Measurements from ENCODE around the gene ARRDC2.

Gene ARRDC2

GRCh38 chr19:17967257-17968051 is 40.5 kb upstream of the ARRDC2 start:
- no peak overlapping the region for H3K4me3 ChIP-seq (ENCODE audit: low read depth, low read length)
- TF ChIP-seq POLR2A (IDR thresholded peaks at IDR 0.05; ENCODE audit: extremely low read depth, insufficient read length) (no peak), CTCF (IDR thresholded peaks at IDR 0.05; ENCODE audit: low read depth, low read length) (no peak), MYC (IDR thresholded peaks at IDR 0.05; ENCODE audit: low read depth, low read length) (no peak)
- TF ChIP-seq, protein P1, sequence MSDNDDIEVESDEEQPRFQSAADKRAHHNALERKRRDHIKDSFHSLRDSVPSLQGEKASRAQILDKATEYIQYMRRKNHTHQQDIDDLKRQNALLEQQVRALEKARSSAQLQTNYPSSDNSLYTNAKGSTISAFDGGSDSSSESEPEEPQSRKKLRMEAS (IDR thresholded peaks at IDR 0.05; ENCODE audit: low read depth, low read length), result no peak
- DNase-seq (ENCODE audit: low read depth), result no peak

DNA sequence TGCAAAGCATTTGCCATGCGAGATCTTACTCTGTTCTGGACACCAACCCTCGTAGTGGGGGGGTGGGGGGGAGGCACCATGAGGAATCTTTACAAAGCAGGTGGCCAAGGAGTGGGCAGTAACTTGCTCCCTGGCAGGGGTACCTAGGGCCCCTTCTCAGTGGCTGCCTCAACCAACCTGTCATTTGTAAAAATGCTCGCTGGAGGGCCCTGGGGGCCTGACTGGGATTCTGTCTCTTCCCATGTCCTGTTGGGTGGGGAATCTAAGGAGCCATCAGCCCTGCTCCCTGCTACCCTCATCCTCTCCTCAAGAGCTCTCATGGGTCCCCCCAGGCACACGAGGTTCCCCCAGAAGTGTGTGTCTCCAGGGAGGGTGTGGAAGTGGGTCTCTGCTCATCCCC is 39.6 kb upstream of the ARRDC2 start:
- TF ChIP-seq MYC (IDR thresholded peaks at IDR 0.05; ENCODE audit: low read depth, low read length) (no peak), CTCF (IDR thresholded peaks at IDR 0.05; ENCODE audit: low read depth, low read length) (no peak), POLR2A (IDR thresholded peaks at IDR 0.05; ENCODE audit: extremely low read depth, insufficient read length) (no peak)
- TF ChIP-seq, protein P1 (IDR thresholded peaks at IDR 0.05; ENCODE audit: low read depth, low read length), result no peak
- no peak overlapping the region for H3K4me3 ChIP-seq (ENCODE audit: low read depth, low read length)
- DNase-seq (ENCODE audit: low read depth), result no peak

GRCh38 chr19:17969096-17969792 is 38.7 kb upstream of the ARRDC2 start:
- H3K4me3 ChIP-seq (ENCODE audit: low read depth, low read length), result no peak overlapping the region
- TF ChIP-seq, protein P1 (IDR thresholded peaks at IDR 0.05; ENCODE audit: low read depth, low read length), result no peak
- TF ChIP-seq CTCF (IDR thresholded peaks at IDR 0.05; ENCODE audit: low read depth, low read length) (no peak), POLR2A (IDR thresholded peaks at IDR 0.05; ENCODE audit: extremely low read depth, insufficient read length) (no peak), MYC (IDR thresholded peaks at IDR 0.05; ENCODE audit: low read depth, low read length) (no peak)
- DNase-seq (ENCODE audit: low read depth), result no peak

- no peak overlapping the region for H3K4me3 ChIP-seq (ENCODE audit: low read depth, low read length)
- TF ChIP-seq MYC (IDR thresholded peaks at IDR 0.05; ENCODE audit: low read depth, low read length) (no peak), POLR2A (IDR thresholded peaks at IDR 0.05; ENCODE audit: extremely low read depth, insufficient read length) (no peak), CTCF (IDR thresholded peaks at IDR 0.05; ENCODE audit: low read depth, low read length) (no peak)
- TF ChIP-seq, protein P1 (IDR thresholded peaks at IDR 0.05; ENCODE audit: low read depth, low read length), result no peak
- DNase-seq (ENCODE audit: low read depth), result no peak
Observed at GRCh38 chr19:17972230-17972629, 35.7 kb upstream of the ARRDC2 start.

- no peak for DNase-seq (ENCODE audit: low read depth)
- TF ChIP-seq CTCF (IDR thresholded peaks at IDR 0.05; ENCODE audit: low read depth, low read length) (no peak), POLR2A (IDR thresholded peaks at IDR 0.05; ENCODE audit: extremely low read depth, insufficient read length) (no peak), MYC (IDR thresholded peaks at IDR 0.05; ENCODE audit: low read depth, low read length) (no peak)
- TF ChIP-seq, protein P1 (IDR thresholded peaks at IDR 0.05; ENCODE audit: low read depth, low read length), result no peak
- no peak overlapping the region for H3K4me3 ChIP-seq (ENCODE audit: low read depth, low read length)
Observed at GRCh38 chr19:17973759-17974158, 34.2 kb upstream of the ARRDC2 start.

Data from NB4 (cell line).